Measurements from ENCODE around the gene HINFP. TPM values are rescaled to one million over a fixed set of nuclear protein-coding genes. Genes with fewer than 3 reads are reported as not detected.

HINFP gene
- total and polyA plus RNA-seq, 3 experiments from 2014 or later: 14.6 to 29.1 (median 26.8) TPM

DNA sequence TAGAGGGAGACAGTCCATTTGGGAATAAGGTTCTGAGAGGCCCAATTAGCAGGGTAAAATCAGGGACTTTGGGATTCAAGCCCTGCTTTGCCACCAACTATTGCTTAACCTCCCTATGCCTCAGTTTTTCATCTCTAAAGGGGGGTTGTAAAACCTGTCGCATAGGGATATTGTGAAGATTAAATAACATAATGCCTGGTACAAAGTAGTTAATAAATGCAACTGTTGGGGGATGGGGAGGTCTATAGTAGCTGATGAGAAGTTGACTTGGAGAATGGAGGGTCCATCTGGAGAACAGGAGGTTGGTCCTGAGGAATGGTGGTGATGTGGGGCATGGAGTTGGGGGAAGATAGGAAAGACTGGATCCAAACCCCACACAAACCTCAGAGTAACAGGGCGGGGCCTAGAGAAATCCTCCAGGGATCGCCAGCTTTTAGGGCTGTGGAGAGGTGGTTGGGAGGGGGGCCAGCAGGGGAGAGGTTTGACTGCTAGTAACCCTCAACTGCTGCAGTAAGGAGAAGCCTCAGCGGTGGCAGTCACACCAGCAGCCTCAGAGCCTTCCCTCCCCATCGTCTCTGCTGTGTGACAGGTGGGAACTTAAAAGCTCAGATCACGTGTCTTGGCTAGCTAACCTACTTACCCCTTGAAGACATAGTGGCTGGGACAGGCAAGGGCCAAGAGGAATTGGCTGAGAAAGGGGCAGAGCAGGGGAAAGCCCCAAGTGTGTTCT, 26.4 kb downstream of the HINFP start:
- peak overlapping the region; percentile 14 to 90 (median 76) for H3K4me3 Mint-ChIP-seq
- H3K36me3 ChIP-seq (ENCODE audit: insufficient read depth, low read length): no peaks in the 10 kb centered on the region
- H3K27ac ChIP-seq (ENCODE audit: low read depth, low read length): no peak overlapping the region
- H3K4me1 ChIP-seq (ENCODE audit: insufficient read depth, low read length): peaks cover 6% of the 10 kb centered on the region
- H3K27me3 Mint-ChIP-seq: peaks cover 27 to 51% of the 10 kb centered on the region in 2 donors
- peaks cover 30% of the 10 kb centered on the region for H3K27me3 ChIP-seq (ENCODE audit: insufficient read depth, low read length, poor library complexity, severe bottlenecking)
- peaks cover 9 to 20% (median 13%) of the 10 kb centered on the region in 3 donors for H3K4me1 Mint-ChIP-seq
- H3K9me3 Mint-ChIP-seq: no peaks in the 10 kb centered on the region
- H3K4me3 ChIP-seq (ENCODE audit: low read length): no peak overlapping the region
- CTCF ChIA-PET: interaction anchor here (0.6 to 1.5 kb wide), 3 partner anchors 10 to 465 kb away, joined by 3 to 5 read pairs (median 3); partner anchors contain the start of gene NLRX1
- POLR2A ChIA-PET: no interaction called here
- H3K27ac Mint-ChIP-seq: peak overlapping the region in 2 of 8 donors; percentile 0 to 25
- no peaks in the 10 kb centered on the region for H3K9me3 ChIP-seq (ENCODE audit: low read length)
- no peaks in the 10 kb centered on the region for H3K36me3 Mint-ChIP-seq
- DNase-seq: peak in 2 of 5 donors; percentile 9 to 14

DNA sequence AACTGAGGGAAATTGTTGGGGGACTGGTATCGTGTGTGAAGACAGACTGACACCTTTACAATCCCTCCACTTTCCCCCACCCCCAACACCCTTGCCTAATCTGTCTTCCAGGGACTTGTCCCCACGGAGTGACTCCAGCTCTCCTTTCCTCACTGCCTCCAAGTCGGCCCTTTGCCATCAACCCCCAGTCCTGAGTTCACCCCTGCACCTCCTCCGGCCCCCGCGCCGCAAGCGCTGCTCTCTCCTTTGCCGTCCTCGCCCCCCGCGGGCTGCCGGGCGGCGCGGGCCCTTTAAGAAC, 27.3 kb downstream of the HINFP start:
- H3K9me3 ChIP-seq (ENCODE audit: low read length): no peaks in the 10 kb centered on the region
- H3K36me3 ChIP-seq (ENCODE audit: insufficient read depth, low read length): no peaks in the 10 kb centered on the region
- Mint-ChIP-seq H3K27ac (peak overlapping the region in 2 of 8 donors; percentile 17 to 43), H3K4me3 (peak overlapping the region; percentile 11 to 90 (median 76)), H3K36me3 (no peaks in the 10 kb centered on the region), H3K27me3 (peaks cover 32 to 53% of the 10 kb centered on the region in 2 donors), H3K9me3 (no peaks in the 10 kb centered on the region), H3K4me1 (peaks cover 9 to 20% (median 13%) of the 10 kb centered on the region in 3 donors)
- DNase-seq: no peak
- H3K4me3 ChIP-seq (ENCODE audit: low read length): peak overlapping the region; percentile 46
- no peak overlapping the region for H3K27ac ChIP-seq (ENCODE audit: low read depth, low read length)
- POLR2A ChIA-PET: interaction anchor here (0.6 kb wide), 1 partner anchor 52 kb away, joined by 3 read pairs; no protein-coding TSS in a partner anchor
- H3K27me3 ChIP-seq (ENCODE audit: insufficient read depth, low read length, poor library complexity, severe bottlenecking): peaks cover 27% of the 10 kb centered on the region
- CTCF ChIA-PET: interaction anchor here (1.0 to 1.5 kb wide), 2 partner anchors 9 to 21 kb away, joined by 3 to 5 read pairs; no protein-coding TSS in a partner anchor
- peaks cover 6% of the 10 kb centered on the region for H3K4me1 ChIP-seq (ENCODE audit: insufficient read depth, low read length)

DNA sequence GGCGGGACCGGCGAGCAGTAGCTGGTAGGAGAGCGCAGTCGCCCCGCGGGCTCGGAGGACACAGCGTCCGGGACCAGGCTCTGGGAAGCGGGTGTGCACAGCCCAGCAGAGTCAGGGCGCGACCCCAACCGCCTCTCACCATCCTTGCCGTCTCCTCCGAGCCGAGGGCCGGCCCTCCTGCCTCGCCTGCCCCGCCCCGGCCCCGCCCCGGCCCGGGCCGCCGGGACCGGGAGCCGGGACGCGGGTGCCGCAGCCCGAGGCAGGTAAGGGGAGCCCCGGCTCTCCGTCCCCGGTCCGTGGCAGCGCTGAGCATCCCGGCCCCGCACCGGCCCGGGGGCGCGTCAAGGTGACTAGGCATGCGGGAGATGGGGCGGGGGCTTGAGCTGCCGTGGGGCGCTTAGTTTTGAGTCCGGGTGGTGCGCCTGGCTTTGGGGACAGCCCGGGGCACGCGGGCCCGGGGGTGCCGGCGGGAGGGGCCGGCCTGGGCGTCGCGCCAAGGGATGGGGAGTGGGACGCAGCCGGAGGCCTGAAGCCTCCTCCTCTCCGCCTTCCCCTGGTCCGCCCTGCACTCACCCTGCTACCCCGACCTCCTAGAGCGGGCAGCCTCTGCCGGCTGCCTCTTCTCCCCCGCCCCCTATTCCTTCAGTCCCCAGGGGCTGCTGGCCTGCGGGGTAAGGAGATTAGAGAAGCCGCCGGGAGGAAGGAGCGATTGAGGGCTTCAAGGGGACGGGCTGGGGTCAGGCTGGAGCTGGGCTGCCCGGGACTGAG, 27.8 kb downstream of the HINFP start, which contains the start of gene ABCG4:
Gene ABCG4 (plus strand): TSS at position 35 of the 768 bp plus-strand sequence. CDS start 914 bp downstream, outside the sequence.
- Mint-ChIP-seq H3K4me3 (peak within 1 kb of the TSS; percentile 14 to 90 (median 76)), H3K27me3 (peaks cover 30 to 55% of the 10 kb centered on the region in 2 donors), H3K27ac (peak within 1 kb of the TSS in 3 of 8 donors; percentile 0 to 43 (median 17)), H3K36me3 (no peaks in the 10 kb centered on the region), H3K9me3 (no peaks in the 10 kb centered on the region), H3K4me1 (peaks cover 9 to 20% (median 13%) of the 10 kb centered on the region in 3 donors)
- ChIA-PET CTCF (interaction anchor here (1.0 to 1.5 kb wide), 2 partner anchors 8 to 20 kb away, joined by 3 to 5 read pairs; no protein-coding TSS in a partner anchor), POLR2A (interaction anchor here (0.6 kb wide), 1 partner anchor 52 kb away, joined by 3 read pairs; no protein-coding TSS in a partner anchor)
- no peaks in the 10 kb centered on the region for H3K36me3 ChIP-seq (ENCODE audit: insufficient read depth, low read length)
- H3K4me1 ChIP-seq (ENCODE audit: insufficient read depth, low read length): peaks cover 6% of the 10 kb centered on the region
- peaks cover 25% of the 10 kb centered on the region for H3K27me3 ChIP-seq (ENCODE audit: insufficient read depth, low read length, poor library complexity, severe bottlenecking)
- no peaks in the 10 kb centered on the region for H3K9me3 ChIP-seq (ENCODE audit: low read length)
- DNase-seq: peak in 2 of 5 donors; percentile 14 to 15
- no peak within 1 kb of the TSS for H3K27ac ChIP-seq (ENCODE audit: low read depth, low read length)
- peak within 1 kb of the TSS; percentile 46 for H3K4me3 ChIP-seq (ENCODE audit: low read length)

DNA sequence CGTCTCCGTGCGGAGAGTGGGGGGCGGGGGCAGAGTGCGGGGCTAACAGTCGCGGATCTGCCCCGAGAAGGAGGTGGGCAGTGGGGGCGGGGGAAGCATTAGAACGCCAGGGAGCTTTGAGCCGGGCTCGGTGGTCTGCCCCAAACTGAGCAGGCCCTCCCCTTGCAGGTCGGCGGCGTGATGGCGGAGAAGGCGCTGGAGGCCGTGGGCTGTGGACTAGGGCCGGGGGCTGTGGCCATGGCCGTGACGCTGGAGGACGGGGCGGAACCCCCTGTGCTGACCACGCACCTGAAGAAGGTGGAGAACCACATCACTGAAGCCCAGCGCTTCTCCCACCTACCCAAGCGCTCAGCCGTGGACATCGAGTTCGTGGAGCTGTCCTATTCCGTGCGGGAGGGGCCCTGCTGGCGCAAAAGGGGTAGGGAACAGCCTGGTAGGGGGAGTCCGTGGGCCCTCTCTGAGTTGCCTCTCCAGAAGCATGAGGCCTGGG, 28.5 kb downstream of the HINFP start:
- DNase-seq: no peak
- Histone ChIP-seq H3K27ac (ENCODE audit: low read depth, low read length) (no peak overlapping the region), H3K36me3 (ENCODE audit: insufficient read depth, low read length) (no peaks in the 10 kb centered on the region), H3K27me3 (ENCODE audit: insufficient read depth, low read length, poor library complexity, severe bottlenecking) (peaks cover 25% of the 10 kb centered on the region), H3K9me3 (ENCODE audit: low read length) (no peaks in the 10 kb centered on the region), H3K4me3 (ENCODE audit: low read length) (no peak overlapping the region), H3K4me1 (ENCODE audit: insufficient read depth, low read length) (peaks cover 6% of the 10 kb centered on the region)
- Mint-ChIP-seq H3K27ac (no peak overlapping the region), H3K4me1 (peaks cover 9 to 20% (median 13%) of the 10 kb centered on the region in 3 donors), H3K36me3 (no peaks in the 10 kb centered on the region), H3K27me3 (peaks cover 24 to 53% of the 10 kb centered on the region in 2 donors), H3K4me3 (peak overlapping the region; percentile 34 to 67 (median 50)), H3K9me3 (no peaks in the 10 kb centered on the region)
- ChIA-PET POLR2A (no interaction called here), CTCF (no interaction called here)

DNA sequence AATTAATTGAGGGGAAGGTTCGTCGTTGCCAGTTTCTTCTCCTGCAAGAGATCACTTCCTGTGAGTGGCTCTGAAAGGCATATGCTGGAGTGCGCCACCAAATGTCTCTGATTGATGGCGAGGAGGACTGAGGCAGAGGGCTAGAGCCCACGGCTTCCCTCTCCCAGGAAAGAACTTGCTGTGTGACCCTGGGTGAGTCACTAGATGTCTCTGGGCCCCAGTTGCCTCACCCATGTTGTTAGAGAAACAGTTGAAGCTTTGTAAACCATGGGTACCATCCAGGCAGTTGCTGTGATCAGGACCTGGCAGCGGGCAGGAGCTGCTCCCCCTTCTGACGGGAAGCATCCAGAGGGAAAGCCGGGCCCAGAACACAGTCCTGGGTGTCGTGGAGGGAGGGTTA, 30.7 kb downstream of the HINFP start:
- no peaks in the 10 kb centered on the region for H3K9me3 ChIP-seq (ENCODE audit: low read length)
- H3K27ac ChIP-seq (ENCODE audit: low read depth, low read length): no peak overlapping the region
- peaks cover 25% of the 10 kb centered on the region for H3K27me3 ChIP-seq (ENCODE audit: insufficient read depth, low read length, poor library complexity, severe bottlenecking)
- Mint-ChIP-seq H3K4me1 (peaks cover 9 to 20% (median 13%) of the 10 kb centered on the region in 3 donors), H3K27ac (no peak overlapping the region), H3K36me3 (no peaks in the 10 kb centered on the region), H3K27me3 (peaks cover 23 to 41% of the 10 kb centered on the region in 2 donors), H3K4me3 (no peak overlapping the region), H3K9me3 (no peaks in the 10 kb centered on the region)
- ChIA-PET POLR2A (no interaction called here), CTCF (interaction anchor here (1.1 kb wide), 1 partner anchor 17 kb away, joined by 6 read pairs; no protein-coding TSS in a partner anchor)
- DNase-seq: no peak
- H3K4me3 ChIP-seq (ENCODE audit: low read length): no peak overlapping the region
- no peaks in the 10 kb centered on the region for H3K36me3 ChIP-seq (ENCODE audit: insufficient read depth, low read length)
- H3K4me1 ChIP-seq (ENCODE audit: insufficient read depth, low read length): peaks cover 6% of the 10 kb centered on the region

DNA sequence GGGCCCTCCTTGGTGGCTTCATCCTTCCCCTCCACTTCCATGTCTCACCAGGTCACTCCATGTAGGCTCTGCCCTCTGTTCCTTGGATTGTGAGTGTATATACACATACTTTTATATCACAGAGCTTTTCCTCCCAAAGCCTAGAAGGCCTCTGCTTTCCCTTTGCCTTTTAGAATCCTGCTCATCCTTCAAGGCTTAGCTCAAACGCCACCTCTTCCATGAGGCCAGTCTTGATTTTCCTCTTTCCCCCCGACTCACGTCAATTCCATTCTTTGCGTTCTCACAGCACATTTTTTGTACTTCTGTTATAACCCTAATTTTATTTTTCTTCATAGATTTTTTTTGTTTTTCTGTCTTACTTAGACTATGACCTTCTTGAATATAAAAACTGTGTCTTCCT, 31.2 kb downstream of the HINFP start:
- no peak for DNase-seq
- Histone ChIP-seq H3K27ac (ENCODE audit: low read depth, low read length) (no peak overlapping the region), H3K9me3 (ENCODE audit: low read length) (no peaks in the 10 kb centered on the region), H3K4me3 (ENCODE audit: low read length) (no peak overlapping the region), H3K4me1 (ENCODE audit: insufficient read depth, low read length) (peaks cover 6% of the 10 kb centered on the region), H3K27me3 (ENCODE audit: insufficient read depth, low read length, poor library complexity, severe bottlenecking) (peaks cover 21% of the 10 kb centered on the region), H3K36me3 (ENCODE audit: insufficient read depth, low read length) (no peaks in the 10 kb centered on the region)
- peaks cover 19 to 36% of the 10 kb centered on the region in 2 donors for H3K27me3 Mint-ChIP-seq
- H3K4me3 Mint-ChIP-seq: no peak overlapping the region
- ChIA-PET CTCF (interaction anchor here (1.1 to 1.3 kb wide), 2 partner anchors 16 to 50 kb away, joined by 3 to 6 read pairs; no protein-coding TSS in a partner anchor), POLR2A (no interaction called here)
- no peak overlapping the region for H3K27ac Mint-ChIP-seq
- H3K9me3 Mint-ChIP-seq: no peaks in the 10 kb centered on the region
- H3K4me1 Mint-ChIP-seq: peaks cover 8 to 19% (median 11%) of the 10 kb centered on the region in 3 donors
- no peaks in the 10 kb centered on the region for H3K36me3 Mint-ChIP-seq

DNA sequence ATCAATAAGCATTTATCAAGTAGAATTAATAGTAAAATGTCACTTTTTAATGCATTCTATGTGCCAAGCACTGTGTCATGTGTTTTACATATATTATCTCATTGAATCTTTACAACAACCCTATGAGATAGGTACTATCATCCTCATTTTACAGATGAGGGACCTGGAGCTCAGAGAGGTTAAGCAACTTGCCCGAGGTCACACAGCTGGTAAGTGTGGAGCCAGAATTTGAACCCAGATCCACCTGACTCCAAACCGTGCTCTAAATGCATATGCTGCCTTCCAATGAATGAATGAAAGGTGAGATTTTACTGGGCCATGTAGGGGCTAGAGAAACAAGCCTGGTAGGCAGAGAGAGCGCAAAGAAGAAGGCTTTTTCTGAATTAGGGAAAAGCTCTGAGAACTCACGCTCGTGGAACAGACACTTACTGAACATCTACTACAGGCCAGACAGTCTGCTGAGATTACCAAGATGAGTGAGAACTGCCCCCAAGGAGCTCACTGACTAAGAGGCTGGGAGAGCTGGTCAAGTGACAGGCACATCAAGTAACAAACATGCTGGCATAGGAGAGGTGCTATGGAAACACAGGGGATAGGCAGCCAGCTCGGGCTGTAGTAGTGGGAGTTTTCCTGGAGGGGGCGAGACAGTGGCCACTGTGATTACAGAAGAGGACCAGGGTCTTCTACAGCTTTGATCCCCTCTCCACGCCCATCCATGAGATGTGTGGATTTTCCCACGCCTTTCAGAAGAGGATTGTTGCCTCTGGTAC, 31.9 kb downstream of the HINFP start:
- Mint-ChIP-seq H3K36me3 (no peaks in the 10 kb centered on the region), H3K4me3 (no peak overlapping the region), H3K27ac (peak overlapping the region in 1 of 8 donors; percentile 80), H3K9me3 (no peaks in the 10 kb centered on the region), H3K27me3 (peaks cover 15 to 29% of the 10 kb centered on the region in 2 donors), H3K4me1 (peaks cover 3 to 13% (median 5%) of the 10 kb centered on the region in 3 donors)
- no peak for DNase-seq
- Histone ChIP-seq H3K36me3 (ENCODE audit: insufficient read depth, low read length) (no peaks in the 10 kb centered on the region), H3K9me3 (ENCODE audit: low read length) (no peaks in the 10 kb centered on the region), H3K27me3 (ENCODE audit: insufficient read depth, low read length, poor library complexity, severe bottlenecking) (peaks cover 15% of the 10 kb centered on the region), H3K27ac (ENCODE audit: low read depth, low read length) (no peak overlapping the region), H3K4me3 (ENCODE audit: low read length) (no peak overlapping the region), H3K4me1 (ENCODE audit: insufficient read depth, low read length) (peaks cover 6% of the 10 kb centered on the region)
- CTCF ChIA-PET: interaction anchor here (1.1 to 1.3 kb wide), 2 partner anchors 16 to 51 kb away, joined by 3 to 6 read pairs; no protein-coding TSS in a partner anchor
- POLR2A ChIA-PET: no interaction called here

All from CD8-positive, alpha-beta memory T cell (primary cell).